ENCODE results near the gene ATOSB. TPM values are rescaled to one million over a fixed set of nuclear protein-coding genes. Genes with fewer than 3 reads are reported as not detected.
"Not testable (repeated sequence)": the region's sequence is repeated elsewhere in the genome, so short reads cannot be mapped to it uniquely, and the experiment has no call there.

ATOSB gene, protein sequence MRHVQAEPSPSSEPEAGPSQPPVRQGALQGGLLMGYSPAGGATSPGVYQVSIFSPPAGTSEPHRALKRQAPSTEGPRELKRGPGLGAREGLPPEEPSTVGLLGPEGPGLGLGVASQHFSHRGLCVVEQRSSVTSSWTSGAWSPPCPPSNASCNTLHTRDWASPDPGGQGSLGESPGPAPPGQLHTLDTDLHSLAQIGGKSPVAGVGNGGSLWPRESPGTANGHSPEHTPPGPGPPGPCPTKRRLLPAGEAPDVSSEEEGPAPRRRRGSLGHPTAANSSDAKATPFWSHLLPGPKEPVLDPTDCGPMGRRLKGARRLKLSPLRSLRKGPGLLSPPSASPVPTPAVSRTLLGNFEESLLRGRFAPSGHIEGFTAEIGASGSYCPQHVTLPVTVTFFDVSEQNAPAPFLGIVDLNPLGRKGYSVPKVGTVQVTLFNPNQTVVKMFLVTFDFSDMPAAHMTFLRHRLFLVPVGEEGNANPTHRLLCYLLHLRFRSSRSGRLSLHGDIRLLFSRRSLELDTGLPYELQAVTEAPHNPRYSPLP
- total RNA-seq (2014; rRNA removed; shearing (Covaris generic)) = 18.3 and 22.1 TPM in 2 replicates
- 25.1 and 26.6 TPM in 2 replicates for polyA plus RNA-seq (2015; cell fraction: cytosol; rRNA removed)
- polyA plus RNA-seq (2015; cell fraction: nucleus; rRNA removed) = 25.7 and 32.0 TPM in 2 replicates

DNA sequence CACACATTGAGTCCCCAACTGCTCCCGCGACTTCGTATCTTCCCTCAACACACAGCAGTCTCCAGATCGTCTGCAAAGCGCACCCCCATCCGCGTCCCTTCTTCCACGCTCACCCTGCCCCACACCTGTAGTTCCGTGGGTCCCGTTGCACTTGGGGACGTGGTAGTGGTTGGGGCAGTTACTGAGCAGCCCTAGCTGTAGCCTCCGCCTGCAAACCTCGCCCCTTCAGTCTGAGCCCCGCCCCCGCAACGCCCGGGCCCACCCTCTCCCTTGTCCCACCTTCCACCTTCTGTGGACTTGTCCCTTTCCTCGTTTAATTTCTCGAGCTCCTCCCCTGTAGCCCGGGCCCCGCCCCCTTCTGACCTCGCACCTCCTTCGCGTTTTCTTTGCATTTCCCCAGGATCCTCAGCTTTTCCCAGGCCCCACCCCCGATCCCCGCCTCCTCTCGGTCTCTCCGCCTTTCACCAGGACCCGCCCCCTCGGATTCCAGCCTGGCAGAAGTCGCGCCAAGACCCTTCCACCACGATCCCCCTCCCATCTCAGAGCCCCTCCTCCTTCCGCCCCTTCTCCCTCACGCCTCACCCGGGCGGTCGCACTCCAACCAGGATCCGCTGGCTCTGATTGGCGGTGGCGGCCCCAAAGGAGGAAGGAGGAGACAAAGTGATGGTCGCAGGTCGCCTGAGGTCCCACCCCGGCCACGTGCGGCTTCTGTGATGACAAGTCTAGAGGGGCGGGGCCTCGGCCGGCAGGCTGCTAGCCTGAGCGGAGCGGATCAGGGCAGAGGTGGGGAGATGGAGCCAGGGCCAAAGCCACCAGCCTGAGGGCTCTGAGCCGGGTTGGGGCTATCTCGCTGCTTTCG lies at the start of gene ATOSB:
Gene ATOSB, minus strand, starts transcription at position 183 of the 859 bp plus-strand sequence. CDS start 7,588 bp downstream, outside the sequence.
- in situ Hi-C loops (cut with HindIII; ENCODE audit: low pct_unique_long_range_greater_than_20kb, low sequenced_read_pairs) = no loop called here
- peak; percentile 95 for DNase-seq (ENCODE audit: low read depth, low spot score)

DNA sequence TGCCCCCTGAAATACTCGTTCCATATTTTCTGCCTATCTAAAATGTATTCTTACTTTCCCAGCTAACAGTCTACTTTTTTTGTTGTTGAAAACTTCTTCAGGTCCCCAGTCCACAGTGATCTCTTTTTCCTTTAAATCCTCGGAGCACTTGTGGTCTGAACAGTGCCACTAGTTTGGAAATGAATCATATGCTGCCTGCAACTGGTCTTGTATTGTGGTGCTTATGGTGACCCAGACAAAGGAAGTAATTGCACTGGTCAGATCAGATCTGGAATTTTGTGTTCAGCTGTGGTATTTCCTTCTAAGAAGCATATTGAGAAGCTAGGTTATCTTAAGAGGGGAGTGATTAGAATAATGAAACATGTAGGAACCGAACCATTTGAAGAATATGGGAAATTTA lies 49.0 kb upstream of the ATOSB start:
- in situ Hi-C loops (cut with HindIII; ENCODE audit: low pct_unique_long_range_greater_than_20kb, low sequenced_read_pairs) = no loop called here
- DNase-seq (ENCODE audit: low read depth, low spot score) = no peak

DNA sequence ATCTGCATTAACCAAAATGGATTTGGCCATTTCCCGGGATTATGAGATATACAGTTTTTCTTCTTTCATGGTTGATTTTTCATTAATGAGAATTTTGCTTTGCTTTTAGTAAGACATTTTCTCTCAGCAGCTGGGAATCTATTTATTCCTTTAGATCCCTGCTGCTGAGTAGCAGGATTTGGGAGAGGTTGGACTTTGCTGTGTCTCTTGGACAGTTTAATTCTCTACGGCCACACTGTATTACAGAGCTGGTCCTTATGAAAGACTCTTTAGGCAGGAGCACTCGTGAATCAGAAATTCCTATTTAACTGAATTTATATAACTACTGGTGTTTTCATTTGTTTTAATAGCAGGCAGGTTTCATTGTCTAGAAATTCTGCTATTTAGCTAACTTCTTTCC lies 47.8 kb upstream of the ATOSB start:
- DNase-seq (ENCODE audit: low read depth, low spot score) = no peak
- in situ Hi-C loops (cut with HindIII; ENCODE audit: low pct_unique_long_range_greater_than_20kb, low sequenced_read_pairs) = no loop called here

DNA sequence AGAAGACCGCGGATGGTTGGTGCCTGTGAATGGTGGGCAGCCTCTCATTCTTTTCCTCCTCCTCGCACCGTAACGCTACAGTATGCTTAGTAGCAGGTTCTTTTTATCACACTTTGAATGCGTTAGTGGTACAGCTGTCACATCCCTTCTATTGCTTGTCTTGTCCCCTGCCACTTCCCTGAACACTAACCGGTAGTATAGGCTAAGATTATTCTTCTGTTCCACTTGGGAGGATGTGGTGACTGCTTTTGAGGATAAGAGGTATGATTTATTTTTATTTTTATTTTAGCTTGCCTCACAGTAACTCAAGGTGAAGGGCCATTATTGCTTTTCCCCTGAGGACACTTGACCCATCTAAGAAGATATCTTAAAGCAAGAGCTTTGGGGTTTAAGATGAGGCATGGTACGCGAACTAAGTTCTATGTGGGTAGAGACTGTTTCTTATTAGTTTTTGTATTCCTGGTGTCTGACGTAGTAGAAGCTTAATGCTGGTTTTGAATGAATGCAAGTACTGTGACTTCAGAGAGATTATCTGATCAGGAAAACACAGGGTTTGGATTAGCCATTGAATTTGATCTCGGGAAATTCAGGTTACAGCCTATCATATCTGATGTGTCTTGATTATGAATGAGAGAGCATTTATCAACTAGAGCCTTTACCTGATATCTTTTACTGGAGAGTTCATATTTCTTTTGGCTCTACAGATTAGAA lies 47.1 kb upstream of the ATOSB start:
- in situ Hi-C loops (cut with HindIII; ENCODE audit: low pct_unique_long_range_greater_than_20kb, low sequenced_read_pairs) = no loop called here
- peak; percentile 2 for DNase-seq (ENCODE audit: low read depth, low spot score)

DNA sequence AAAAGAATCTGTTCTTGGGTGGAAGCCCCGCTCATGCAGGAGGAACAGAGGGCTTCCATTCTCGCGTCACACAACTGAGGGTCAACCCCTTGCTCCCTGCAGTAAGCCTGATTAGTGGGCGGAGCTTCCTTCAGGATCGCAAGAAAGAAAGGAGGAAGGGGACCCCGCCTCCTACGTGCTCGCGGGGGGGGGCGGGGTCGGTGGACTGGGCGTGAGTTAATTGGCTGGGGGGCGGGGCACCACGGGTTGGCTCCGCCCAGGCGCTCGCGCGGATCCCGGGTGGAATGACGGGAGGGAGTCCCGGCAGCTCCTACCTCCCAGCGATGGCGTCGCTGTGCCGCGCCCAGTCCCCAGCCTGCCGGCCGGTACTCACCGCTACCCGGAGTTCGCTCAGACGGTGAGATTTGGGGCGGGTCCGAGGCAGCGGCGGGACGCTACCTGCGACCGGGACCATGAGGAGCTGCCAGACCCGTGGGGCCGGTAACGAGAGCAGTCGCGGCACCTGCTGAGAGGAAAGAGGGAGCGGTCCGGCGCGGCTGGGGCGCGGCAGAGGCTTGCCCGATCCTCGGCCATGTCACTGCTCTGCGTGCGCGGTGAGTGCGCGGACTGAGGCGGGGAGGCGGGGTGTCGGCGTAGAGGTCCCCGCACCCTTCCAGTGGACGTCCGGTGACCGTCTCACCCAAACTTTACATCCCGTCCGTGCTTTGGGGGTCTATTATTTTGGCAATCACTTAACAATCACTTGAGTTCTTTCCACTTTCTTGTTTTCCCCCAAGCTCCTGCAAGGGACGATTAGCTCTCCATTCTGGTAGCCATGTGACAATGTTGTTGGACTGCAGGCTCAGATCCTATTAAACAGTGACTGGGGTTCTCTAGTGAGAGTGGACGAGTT lies 46.3 kb upstream of the ATOSB start, which contains the start of gene UNC13B:
Gene UNC13B, plus strand, starts transcription at position 297 of the 892 bp plus-strand sequence. Its CDS starts 275 bp downstream, at position 572.
- in situ Hi-C loops (cut with HindIII; ENCODE audit: low pct_unique_long_range_greater_than_20kb, low sequenced_read_pairs) = no loop called here
- peak; percentile 93 for DNase-seq (ENCODE audit: low read depth, low spot score)

DNA sequence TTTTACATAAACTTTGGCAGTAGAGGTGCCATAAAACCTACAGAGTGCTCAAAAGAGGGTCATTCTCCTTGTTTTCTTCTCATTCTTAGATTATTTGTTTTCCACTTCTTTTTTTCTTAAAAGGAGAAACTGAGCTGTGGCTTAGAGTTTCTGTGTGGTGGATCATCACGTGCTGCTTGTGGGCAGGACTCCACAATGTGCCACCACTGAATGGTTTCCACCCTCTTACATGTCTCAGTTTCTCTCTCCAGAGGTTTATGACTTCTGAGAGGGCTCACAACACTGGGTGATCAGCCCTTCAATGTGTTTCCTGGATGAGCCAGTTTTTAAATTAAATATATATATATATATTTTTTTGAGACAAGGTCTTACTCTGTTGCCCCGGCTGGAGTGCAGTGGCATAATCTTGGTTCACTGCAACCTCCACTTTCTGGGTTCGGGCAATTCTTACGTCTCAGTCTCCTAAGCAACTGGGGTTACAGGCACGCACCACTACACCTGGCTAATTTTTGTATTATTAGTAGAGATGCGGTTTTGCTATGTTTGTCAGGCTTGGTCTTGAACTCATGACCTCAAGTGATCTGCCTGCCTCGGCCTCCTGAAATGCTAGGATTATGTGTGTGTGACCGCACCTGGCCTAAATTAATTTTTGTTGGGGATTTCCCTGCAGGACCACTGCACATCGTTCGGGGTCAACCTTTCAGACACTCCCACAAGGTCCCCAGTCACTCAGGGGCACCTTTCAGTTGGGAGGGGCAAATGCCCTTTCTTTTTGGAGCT lies 43.0 kb upstream of the ATOSB start:
- in situ Hi-C loops (cut with HindIII; ENCODE audit: low pct_unique_long_range_greater_than_20kb, low sequenced_read_pairs) = no loop called here
- DNase-seq (ENCODE audit: low read depth, low spot score) = no peak

DNA sequence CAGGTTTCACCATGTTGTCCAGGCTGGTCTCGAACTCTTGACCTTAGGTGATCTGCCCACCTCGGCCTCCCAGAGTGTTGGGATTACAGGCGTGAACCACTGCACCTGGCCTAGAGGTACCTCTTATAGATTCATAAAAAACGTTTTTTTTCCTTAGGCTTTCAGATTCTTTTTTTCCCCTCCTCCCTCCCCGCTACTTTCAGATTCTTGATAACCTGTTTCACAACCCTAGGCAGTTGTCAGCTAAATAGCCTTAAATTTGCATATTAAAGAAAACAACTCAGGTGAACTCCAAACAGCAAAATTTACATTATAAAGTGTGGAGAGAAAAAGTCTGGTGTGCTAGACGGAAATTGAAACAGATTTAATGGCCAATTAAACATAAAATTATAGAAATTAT lies 42.2 kb upstream of the ATOSB start:
- in situ Hi-C loops (cut with HindIII; ENCODE audit: low pct_unique_long_range_greater_than_20kb, low sequenced_read_pairs); DNase-seq (ENCODE audit: low read depth, low spot score): not testable (repeated sequence)

DNA sequence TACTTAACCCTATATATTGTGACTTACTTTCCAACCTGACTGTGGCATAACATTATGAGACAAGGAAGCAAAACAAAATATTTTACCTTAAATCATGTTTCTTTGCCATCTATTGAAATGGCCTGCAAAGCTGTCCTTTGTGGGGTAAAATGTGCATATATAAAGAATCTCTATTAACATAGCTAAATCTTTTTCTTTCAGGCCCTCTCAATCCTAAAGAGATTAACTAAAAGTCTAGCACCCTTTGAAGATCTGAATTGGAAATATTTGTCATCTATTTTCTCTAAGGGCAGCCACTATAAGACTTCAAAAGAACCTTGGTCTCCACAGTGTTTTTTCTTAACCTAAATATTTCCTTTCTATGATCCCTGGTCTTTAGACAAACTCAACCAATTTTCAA lies 41.1 kb upstream of the ATOSB start:
- in situ Hi-C loops (cut with HindIII; ENCODE audit: low pct_unique_long_range_greater_than_20kb, low sequenced_read_pairs) = no loop called here

DNA sequence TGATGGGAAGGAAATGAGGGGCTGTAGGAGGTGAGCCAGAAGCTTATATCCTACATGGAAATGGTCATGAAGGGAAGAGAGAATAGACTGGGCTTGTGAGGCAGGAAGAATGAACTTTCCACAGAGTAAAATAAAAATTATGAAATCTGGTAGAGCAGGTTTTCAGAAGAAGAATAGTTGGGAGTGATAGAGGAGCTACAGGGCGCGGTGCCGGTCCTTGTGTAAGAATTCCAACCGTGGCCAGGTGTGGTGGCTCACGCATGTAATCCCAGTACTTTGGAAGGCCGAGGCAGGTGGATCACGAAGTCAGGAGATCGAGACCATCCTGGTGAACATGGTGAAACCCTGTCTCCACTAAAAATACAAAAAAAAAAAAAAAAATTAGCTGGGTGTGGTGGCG lies 37.3 kb upstream of the ATOSB start:
- in situ Hi-C loops (cut with HindIII; ENCODE audit: low pct_unique_long_range_greater_than_20kb, low sequenced_read_pairs) = no loop called here
- DNase-seq (ENCODE audit: low read depth, low spot score) = no peak

More for the DNA sequence above, 41.1 kb upstream of the ATOSB start:
- no peak for DNase-seq (ENCODE audit: low read depth, low spot score)

DNA sequence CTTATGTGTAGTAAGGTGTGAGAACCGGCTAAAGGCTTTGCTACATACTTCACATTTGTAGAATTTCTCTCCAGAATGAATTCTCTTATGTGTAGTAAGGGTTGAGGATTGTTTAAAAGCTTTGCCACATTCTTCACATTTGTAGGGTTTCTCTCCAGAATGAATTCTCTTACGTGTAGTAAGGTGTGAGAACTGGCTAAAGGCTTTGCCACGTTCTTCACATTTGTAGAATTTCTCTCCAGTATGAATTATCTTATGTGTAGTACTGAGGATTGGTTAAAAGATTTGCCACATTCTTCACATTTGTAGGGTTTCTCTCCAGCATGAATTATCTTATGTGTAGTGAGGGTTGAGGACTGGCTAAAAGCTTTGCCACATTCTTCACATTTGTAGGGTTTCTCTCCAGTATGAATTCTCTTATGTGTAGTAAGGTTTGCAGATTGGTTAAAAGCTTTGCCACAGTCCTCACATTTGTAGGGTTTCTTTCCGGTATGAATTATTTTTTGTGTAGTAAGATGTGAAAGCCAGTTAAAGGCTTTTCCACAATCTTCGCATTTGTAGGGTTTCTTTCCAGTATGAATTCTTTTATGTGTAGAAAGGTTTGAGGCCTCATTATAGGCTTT lies 32.4 kb upstream of the ATOSB start:
- DNase-seq (ENCODE audit: low read depth, low spot score); in situ Hi-C loops (cut with HindIII; ENCODE audit: low pct_unique_long_range_greater_than_20kb, low sequenced_read_pairs): not testable (repeated sequence)

DNA sequence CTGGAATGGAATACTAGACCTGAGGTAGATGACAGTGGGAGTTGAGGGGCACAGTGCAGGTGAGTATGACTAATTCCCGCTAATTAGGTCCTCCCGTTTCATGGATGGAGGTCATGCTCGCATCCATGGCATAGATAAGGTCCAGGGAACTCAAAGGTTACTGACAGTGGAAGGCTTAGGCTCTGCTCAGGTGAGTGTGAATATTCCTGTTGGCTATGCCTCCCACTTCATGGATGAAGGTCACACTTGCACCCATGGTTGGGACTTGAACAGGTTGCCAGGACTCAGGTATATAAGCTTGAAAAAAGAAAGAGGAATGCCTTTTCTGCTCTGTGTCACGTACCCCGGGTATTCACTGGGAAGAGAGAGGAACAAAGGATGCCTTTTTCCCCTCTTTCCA lies 26.4 kb upstream of the ATOSB start:
- no peak for DNase-seq (ENCODE audit: low read depth, low spot score)
- in situ Hi-C loops (cut with HindIII; ENCODE audit: low pct_unique_long_range_greater_than_20kb, low sequenced_read_pairs) = no loop called here

DNA sequence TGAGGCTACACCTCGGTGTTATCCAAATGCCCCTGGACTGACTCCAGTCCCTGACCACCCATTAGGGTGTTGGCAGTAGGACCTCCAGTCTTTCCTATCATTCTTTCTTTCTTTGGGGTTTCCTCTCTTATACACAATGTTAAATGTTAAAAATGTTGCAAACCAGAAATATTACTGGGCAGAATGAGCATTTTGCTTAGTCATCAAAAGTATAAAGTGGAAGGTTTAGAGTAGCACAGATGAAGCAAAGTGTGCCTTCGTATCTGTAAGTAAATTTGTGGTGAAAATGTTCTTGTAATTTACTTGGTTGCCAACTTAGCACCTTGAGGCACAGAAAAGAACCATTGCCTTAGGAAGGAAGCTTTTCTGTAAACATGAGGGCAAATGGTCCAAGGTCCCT lies 24.4 kb upstream of the ATOSB start:
- no peak for DNase-seq (ENCODE audit: low read depth, low spot score)
- in situ Hi-C loops (cut with HindIII; ENCODE audit: low pct_unique_long_range_greater_than_20kb, low sequenced_read_pairs) = no loop called here

DNA sequence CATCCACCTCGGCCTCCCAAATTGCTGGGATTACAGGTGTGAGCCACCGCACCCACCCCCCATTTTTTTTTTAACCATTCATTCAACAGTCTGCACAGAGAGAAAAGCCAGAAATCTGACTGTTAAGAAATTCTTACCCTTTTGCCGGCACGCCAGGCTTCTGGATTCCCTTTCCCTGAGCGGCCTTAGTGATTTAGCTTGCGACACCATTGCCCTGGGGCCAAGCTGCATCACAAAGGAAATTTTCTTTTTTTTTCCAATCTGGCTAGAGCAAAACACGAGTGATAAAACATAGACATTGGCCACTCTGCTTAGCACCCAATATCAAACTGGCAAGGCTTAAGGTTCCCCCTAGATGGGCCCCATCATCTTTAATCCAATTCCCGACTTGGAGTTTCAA lies 21.2 kb upstream of the ATOSB start:
- in situ Hi-C loops (cut with HindIII; ENCODE audit: low pct_unique_long_range_greater_than_20kb, low sequenced_read_pairs) = no loop called here
- no peak for DNase-seq (ENCODE audit: low read depth, low spot score)

DNA sequence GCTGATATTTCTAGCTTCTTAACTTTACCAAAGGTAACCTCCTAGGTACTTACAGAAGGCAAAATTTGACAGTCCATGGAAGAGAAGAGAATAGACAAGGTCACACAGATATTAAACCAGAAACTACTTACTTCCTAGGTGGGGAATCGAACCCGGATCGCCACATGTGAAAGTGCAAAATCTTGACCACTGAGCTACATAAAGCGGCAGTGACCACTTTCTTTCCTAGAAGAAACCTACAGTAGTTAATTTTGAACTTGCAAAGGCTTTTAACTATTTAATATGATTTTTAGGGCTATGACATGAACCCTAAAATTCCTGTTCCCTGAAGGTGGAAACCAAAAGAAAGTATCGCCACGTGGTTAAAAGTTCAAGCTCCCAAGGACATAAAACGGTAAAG lies 20.3 kb upstream of the ATOSB start:
- no peak for DNase-seq (ENCODE audit: low read depth, low spot score)
- in situ Hi-C loops (cut with HindIII; ENCODE audit: low pct_unique_long_range_greater_than_20kb, low sequenced_read_pairs) = no loop called here

DNA sequence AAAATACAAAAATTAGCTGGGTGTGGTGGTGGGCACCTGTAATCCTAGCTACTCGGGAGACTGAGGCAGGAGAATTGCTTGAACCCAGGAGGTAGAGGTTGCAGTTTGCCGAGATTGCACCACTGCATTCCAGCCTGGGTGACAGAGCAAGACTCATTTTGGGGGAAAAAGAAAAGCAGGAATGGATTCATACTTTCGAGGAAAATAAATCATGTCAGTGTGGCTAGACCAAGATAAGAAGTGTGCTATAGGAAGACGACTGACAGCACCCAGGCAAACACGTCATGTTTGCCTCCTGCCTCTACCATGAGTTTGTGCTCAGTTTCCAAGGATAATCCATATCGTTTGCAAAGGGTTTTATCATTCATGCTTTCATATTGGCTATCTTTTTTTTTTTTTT lies 19.3 kb upstream of the ATOSB start:
- in situ Hi-C loops (cut with HindIII; ENCODE audit: low pct_unique_long_range_greater_than_20kb, low sequenced_read_pairs) = no loop called here

More for the DNA sequence above, 19.3 kb upstream of the ATOSB start:
- DNase-seq (ENCODE audit: low read depth, low spot score) = no peak

Data from SK-MEL-5 (cell line).